Endodermal cell (in vitro differentiated cells): ENCODE measurements around the gene PCBP4. TPM values are rescaled to one million over a fixed set of nuclear protein-coding genes. Genes with fewer than 3 reads are reported as not detected.

Source experiments
- DNase-seq: peaks from one replicate; pipeline ENCODE4 v3.0.0-alpha.2; 2017
- H3K27ac ChIP-seq: 2 replicates; pipeline ENCODE4 v1.5.1; 2013; ENCODE audit warnings: mild to moderate bottlenecking, low read depth, low read length, moderate library complexity
- H3K27me3 ChIP-seq: 2 replicates; pipeline ENCODE4 v1.6.1; 2013; ENCODE audit warnings: mild to moderate bottlenecking, low read length, moderate library complexity; ENCODE audit not compliant: insufficient read depth, control insufficient read depth, poor library complexity, severe bottlenecking
- H3K36me3 ChIP-seq: 2 replicates; pipeline ENCODE4 v1.7.0; 2013; ENCODE audit warnings: mild to moderate bottlenecking, low read length, moderate library complexity; ENCODE audit not compliant: control insufficient read depth, insufficient read depth
- H3K4me1 ChIP-seq: one replicate; pipeline ENCODE4 v1.7.0; 2013; ENCODE audit warnings: low read length; ENCODE audit not compliant: control insufficient read depth, insufficient read depth
- H3K4me3 ChIP-seq: 2 replicates; pipeline ENCODE4 v1.5.1; 2013; ENCODE audit warnings: mild to moderate bottlenecking, low read length, moderate library complexity
- H3K9ac ChIP-seq: 2 replicates; pipeline ENCODE4 v1.6.1; 2013; ENCODE audit warnings: mild to moderate bottlenecking, low read length, moderate library complexity; ENCODE audit not compliant: poor library complexity, severe bottlenecking; ENCODE audit errors: extremely low read depth
- H3K9me3 ChIP-seq: 2 replicates; pipeline ENCODE4 v1.6.1; 2013; ENCODE audit warnings: mild to moderate bottlenecking, low read length, moderate library complexity; ENCODE audit not compliant: control insufficient read depth
- H3K27ac Mint-ChIP-seq: 2 replicates; pipeline ENCODE4 v1.8.0; 2020; ENCODE audit warnings: mixed read lengths
- H3K27me3 Mint-ChIP-seq: 2 replicates; pipeline ENCODE4 v1.8.0; 2021; ENCODE audit warnings: mild to moderate bottlenecking, mixed read lengths; ENCODE audit not compliant: insufficient read depth
- H3K36me3 Mint-ChIP-seq: 2 replicates; pipeline ENCODE4 v1.8.0; 2020; ENCODE audit warnings: low read depth, mixed read lengths
- H3K4me1 Mint-ChIP-seq: 2 replicates; pipeline ENCODE4 v1.8.0; 2020; ENCODE audit warnings: mixed read lengths
- H3K4me3 Mint-ChIP-seq: 2 replicates; pipeline ENCODE4 v1.8.0; 2020; ENCODE audit warnings: mild to moderate bottlenecking, moderate library complexity, mixed read lengths
- H3K9me3 Mint-ChIP-seq: 2 replicates; pipeline ENCODE4 v1.8.0; 2020; ENCODE audit warnings: mild to moderate bottlenecking, mixed read lengths
- WGBS, 2 experiments: methylation state at CpG; one replicate each; pipeline versions ENCODE4 v1.1.5 to v1.1.7; 2013; ENCODE audit warnings: missing lambda C conversion rate in 2 of 2, mixed read lengths in 1 of 2; ENCODE audit not compliant: insufficient coverage in 1 of 2, insufficient read length in 1 of 2; 5-methylcytosine and 5-hydroxymethylcytosine counted together
- total RNA-seq, 2 donors: library from RNA; stranded (reverse); fragmentation: NEBNext Ultra II Directional in 1 of 2; extraction: Animal tissue kit (Norgen Biotek cat#: 25700) in 1 of 2; gene quantifications; 2 replicates in 1 of 2; 3 replicates in 1 of 2; pipeline ENCODE4 v1.2.1, GENCODE V29; 2021
- TF ChIP-seq, protein P1 (sequence below): fragments of 200-600 bp; sonication (generic); conservative IDR thresholded peaks from 2 replicates; pipeline ENCODE4 v1.5.0; 2021; ENCODE audit warnings: antibody characterized with exemption, mild to moderate bottlenecking

PCBP4 gene
- total RNA-seq, 2 donors from 2014 or later = 54.1 to 68.1 TPM

DNA sequence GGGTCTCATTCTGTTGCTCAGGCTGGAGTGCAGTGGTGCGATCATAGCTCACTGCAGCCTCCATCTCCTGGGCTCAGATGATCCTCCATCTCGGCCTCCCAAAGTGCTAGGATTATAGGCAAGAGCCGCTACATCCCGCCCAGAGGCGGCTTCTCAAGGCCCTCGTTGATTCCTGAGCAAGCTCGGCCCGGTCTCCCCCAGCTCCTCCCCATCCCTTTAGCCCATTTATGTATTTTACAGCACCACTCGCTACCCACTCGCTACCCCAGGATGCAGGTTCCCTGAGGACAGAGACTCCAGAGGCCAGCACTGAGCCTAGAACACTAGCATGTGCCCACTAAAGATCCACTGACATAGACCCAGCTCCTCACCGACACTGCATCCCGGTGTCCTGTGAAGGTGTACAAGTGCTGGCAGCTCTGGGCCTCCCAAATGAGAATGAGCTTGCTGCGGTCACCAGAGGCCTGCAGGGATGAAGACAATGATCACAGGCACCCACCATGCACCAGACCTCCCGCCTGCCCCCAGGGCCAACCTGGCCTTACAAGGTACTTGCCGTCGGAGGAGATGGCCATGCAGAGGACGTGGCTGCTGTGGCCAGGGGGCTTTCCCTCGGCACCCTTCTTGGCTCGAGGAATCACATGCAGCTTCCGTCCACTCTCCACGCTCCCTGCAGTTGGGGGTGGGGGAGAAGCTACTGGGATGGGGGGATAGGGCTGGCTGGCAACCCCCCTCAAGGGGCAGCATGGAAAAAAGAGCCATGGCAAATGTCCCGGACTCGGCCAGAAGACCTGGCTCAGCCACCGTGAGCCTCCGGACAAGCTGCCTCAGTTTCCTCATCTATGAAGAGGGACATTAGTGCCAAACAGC lies 31.1 kb downstream of the PCBP4 start:
- no peak overlapping the region for H3K4me3 Mint-ChIP-seq
- H3K36me3 Mint-ChIP-seq = peaks cover 84% of the 10 kb centered on the region

DNA sequence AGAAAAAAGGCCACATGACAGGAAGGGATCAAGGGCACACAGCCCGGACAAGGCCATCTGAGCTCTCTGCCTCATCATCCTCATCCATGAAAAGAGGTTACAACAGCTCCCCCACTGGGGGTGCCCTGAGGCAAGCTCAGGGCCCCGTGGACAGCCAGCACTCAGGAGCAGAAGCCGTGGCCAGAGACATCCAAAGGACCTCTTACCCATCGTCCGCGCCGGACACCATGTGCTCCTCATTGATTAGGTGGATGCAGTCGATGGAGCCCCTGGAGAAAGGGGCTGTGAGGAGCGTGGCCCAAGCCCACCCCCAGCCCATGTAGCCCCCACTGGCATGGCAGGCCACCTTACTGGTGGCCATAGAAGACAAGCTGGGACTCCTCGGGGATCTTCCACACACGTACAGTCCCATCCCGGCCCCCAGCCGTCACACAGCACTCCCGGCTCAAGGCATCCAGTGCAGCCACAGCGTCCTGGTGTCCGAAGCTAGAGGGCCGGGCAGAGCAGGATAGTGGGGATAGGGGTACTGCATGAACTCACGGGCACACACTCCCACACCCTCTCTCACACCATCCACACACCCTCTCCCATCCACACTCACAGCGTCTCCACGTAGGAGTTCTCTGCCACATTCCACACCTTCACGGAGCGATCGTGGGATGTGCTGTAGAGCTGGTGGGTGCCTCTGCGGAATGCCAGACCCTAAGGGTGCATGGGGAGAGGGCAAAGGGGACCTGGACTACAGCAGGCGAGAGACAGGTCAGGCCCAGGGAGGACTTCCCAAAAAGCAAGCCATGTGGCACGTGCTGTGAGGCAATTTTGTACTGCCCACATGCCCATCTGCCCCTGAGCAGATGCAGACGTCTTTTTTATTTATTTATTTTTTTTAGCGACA lies 32.0 kb downstream of the PCBP4 start:
- Histone ChIP-seq H3K9ac (no peak overlapping the region), H3K4me3 (no peak overlapping the region), H3K36me3 (peaks cover 84% of the 10 kb centered on the region), H3K4me1 (no peaks in the 10 kb centered on the region), H3K27me3 (no peaks in the 10 kb centered on the region), H3K27ac (no peak overlapping the region), H3K9me3 (no peaks in the 10 kb centered on the region)
- Mint-ChIP-seq H3K27ac (no peak overlapping the region), H3K36me3 (peaks cover 83% of the 10 kb centered on the region), H3K27me3 (no peaks in the 10 kb centered on the region), H3K4me3 (no peak overlapping the region), H3K9me3 (no peaks in the 10 kb centered on the region), H3K4me1 (peaks cover 18% of the 10 kb centered on the region)
- no peak for DNase-seq
- TF ChIP-seq, protein P1, sequence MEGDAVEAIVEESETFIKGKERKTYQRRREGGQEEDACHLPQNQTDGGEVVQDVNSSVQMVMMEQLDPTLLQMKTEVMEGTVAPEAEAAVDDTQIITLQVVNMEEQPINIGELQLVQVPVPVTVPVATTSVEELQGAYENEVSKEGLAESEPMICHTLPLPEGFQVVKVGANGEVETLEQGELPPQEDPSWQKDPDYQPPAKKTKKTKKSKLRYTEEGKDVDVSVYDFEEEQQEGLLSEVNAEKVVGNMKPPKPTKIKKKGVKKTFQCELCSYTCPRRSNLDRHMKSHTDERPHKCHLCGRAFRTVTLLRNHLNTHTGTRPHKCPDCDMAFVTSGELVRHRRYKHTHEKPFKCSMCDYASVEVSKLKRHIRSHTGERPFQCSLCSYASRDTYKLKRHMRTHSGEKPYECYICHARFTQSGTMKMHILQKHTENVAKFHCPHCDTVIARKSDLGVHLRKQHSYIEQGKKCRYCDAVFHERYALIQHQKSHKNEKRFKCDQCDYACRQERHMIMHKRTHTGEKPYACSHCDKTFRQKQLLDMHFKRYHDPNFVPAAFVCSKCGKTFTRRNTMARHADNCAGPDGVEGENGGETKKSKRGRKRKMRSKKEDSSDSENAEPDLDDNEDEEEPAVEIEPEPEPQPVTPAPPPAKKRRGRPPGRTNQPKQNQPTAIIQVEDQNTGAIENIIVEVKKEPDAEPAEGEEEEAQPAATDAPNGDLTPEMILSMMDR = no peak
- WGBS, 2 experiments = 96 to 97% methylated on average over 13 to 28 of the region's 28 CpGs

More for the DNA sequence above, 31.1 kb downstream of the PCBP4 start:
- DNase-seq = no peak
- Histone ChIP-seq H3K4me1 (no peaks in the 10 kb centered on the region), H3K27me3 (no peaks in the 10 kb centered on the region), H3K9ac (no peak overlapping the region), H3K9me3 (no peaks in the 10 kb centered on the region), H3K27ac (no peak overlapping the region), H3K4me3 (no peak overlapping the region), H3K36me3 (peaks cover 77% of the 10 kb centered on the region)
- Mint-ChIP-seq H3K9me3 (no peaks in the 10 kb centered on the region), H3K27me3 (no peaks in the 10 kb centered on the region), H3K27ac (no peak overlapping the region), H3K4me1 (peaks cover 27% of the 10 kb centered on the region)
- WGBS, 2 experiments = 95 to 96% methylated on average over 14 to 25 of the region's 25 CpGs
- TF ChIP-seq, protein P1 = no peak

DNA sequence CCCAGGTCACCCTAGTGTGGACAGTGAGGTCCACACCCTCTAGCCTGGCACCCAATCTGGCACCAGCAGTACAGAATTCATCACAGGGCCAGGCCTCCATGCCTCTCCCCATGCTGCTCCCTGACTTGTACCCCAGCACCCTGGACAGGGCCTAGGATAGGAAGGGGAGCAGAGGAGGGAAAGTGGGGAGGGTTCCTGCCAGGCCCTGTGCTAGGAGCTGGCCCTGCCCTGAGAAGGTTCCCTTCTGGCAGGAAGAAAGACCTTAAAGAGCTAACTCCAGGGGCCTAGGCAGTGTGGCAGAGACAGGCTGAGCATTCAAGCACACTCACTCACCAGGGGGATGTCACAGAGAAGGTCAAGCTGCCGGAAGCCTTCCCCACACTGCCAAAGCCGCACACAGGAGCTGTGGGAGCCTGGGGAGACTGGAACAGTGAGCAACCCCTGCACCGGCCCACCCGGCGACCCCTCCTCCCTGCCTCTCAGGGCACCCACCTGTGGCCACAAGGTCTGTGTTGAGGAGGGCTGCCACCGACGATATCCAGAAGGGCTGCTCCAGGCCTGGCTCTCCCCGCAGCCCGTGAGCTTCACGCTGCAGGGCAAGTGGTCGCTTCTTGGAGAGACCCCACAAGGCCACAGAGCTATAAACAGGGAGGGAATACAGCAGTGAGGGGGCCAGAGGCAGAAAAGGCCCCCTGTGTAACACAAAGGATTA lies 33.0 kb downstream of the PCBP4 start:
- no peak overlapping the region for H3K27ac ChIP-seq
- H3K4me1 Mint-ChIP-seq = peaks cover 12% of the 10 kb centered on the region
- H3K27me3 Mint-ChIP-seq = no peaks in the 10 kb centered on the region
- no peak for DNase-seq
- no peaks in the 10 kb centered on the region for H3K4me1 ChIP-seq
- no peak overlapping the region for H3K4me3 Mint-ChIP-seq
- no peaks in the 10 kb centered on the region for H3K9me3 ChIP-seq
- peaks cover 87% of the 10 kb centered on the region for H3K36me3 ChIP-seq
- TF ChIP-seq, protein P1 = no peak
- no peak overlapping the region for H3K4me3 ChIP-seq
- no peaks in the 10 kb centered on the region for H3K9me3 Mint-ChIP-seq
- H3K27me3 ChIP-seq = no peaks in the 10 kb centered on the region
- peaks cover 79% of the 10 kb centered on the region for H3K36me3 Mint-ChIP-seq
- whole genome bisulfite sequencing, 2 experiments = 80 to 97% methylated on average over 1 to 11 of the region's 11 CpGs
- H3K27ac Mint-ChIP-seq = no peak overlapping the region
- no peak overlapping the region for H3K9ac ChIP-seq
